OCI-LY1 (cell line): ENCODE measurements around the gene KRT75.
A peak's percentile ranks its signal among the peaks of the same experiment; 100 is the strongest.
"Not testable (repeated sequence)": the region's sequence is repeated elsewhere in the genome, so short reads cannot be mapped to it uniquely, and the experiment has no call there.

Experiments used
- H2AFZ ChIP-seq: fragments of 200-600 bp; sonication (generic), shearing (Covaris generic); 2 replicates; pipeline ENCODE4 v1.6.0; 2014; ENCODE audit warnings: antibody characterized with exemption, mild to moderate bottlenecking, low read length
- H3F3A ChIP-seq: fragments of 200-600 bp; sonication (generic), shearing (Covaris generic); 2 replicates; pipeline ENCODE4 v1.6.0; 2014; ENCODE audit warnings: mild to moderate bottlenecking, antibody characterized with exemption, low read length, moderate library complexity; ENCODE audit not compliant: insufficient read depth
- H3K27ac ChIP-seq: fragments of 200-600 bp; sonication (generic); 2 replicates; pipeline ENCODE4 v1.5.1; 2014; ENCODE audit warnings: low read length, mixed run types, mild to moderate bottlenecking, low read depth; ENCODE audit not compliant: poor library complexity, severe bottlenecking
- H3K27me3 ChIP-seq: fragments of 200-600 bp; sonication (generic); 2 replicates; pipeline ENCODE4 v1.6.0; 2014; ENCODE audit warnings: antibody characterized with exemption, mild to moderate bottlenecking, low read length, moderate library complexity; ENCODE audit not compliant: insufficient read depth
- H3K36me3 ChIP-seq: fragments of 200-600 bp; sonication (generic); 2 replicates; pipeline ENCODE4 v1.6.1; 2014; ENCODE audit warnings: mild to moderate bottlenecking, antibody characterized with exemption, low read length, moderate library complexity, mixed read lengths; ENCODE audit not compliant: insufficient read depth
- H3K4me1 ChIP-seq: fragments of 200-600 bp; sonication (generic); 2 replicates; pipeline ENCODE4 v1.5.1; 2014; ENCODE audit warnings: mild to moderate bottlenecking, low read length, moderate library complexity; ENCODE audit not compliant: insufficient read depth, severe bottlenecking
- H3K4me2 ChIP-seq: fragments of 200-600 bp; sonication (generic), shearing (Covaris generic); 2 replicates; pipeline ENCODE4 v1.6.1; 2014; ENCODE audit warnings: low read length
- H3K4me3 ChIP-seq: fragments of 200-600 bp; sonication (generic); 2 replicates; pipeline ENCODE4 v1.5.1; 2014; ENCODE audit warnings: low read length, low read depth, mild to moderate bottlenecking, mixed read lengths; ENCODE audit not compliant: poor library complexity, severe bottlenecking
- H3K79me2 ChIP-seq: fragments of 200-600 bp; shearing (Covaris generic); 2 replicates; pipeline ENCODE4 v1.6.1; 2016; ENCODE audit warnings: mixed run types, low read length, mixed read lengths; ENCODE audit not compliant: insufficient read depth
- H3K9ac ChIP-seq: fragments of 200-600 bp; sonication (generic), shearing (Covaris generic); 2 replicates; pipeline ENCODE4 v1.6.1; 2014; ENCODE audit warnings: mild to moderate bottlenecking, low read length, mixed read lengths
- H3K9me2 ChIP-seq: fragments of 200-600 bp; sonication (generic), shearing (Covaris generic); 2 replicates; pipeline ENCODE4 v1.6.1; 2014; ENCODE audit warnings: low read depth, mild to moderate bottlenecking, low read length, mixed read lengths
- H3K9me3 ChIP-seq: fragments of 200-600 bp; shearing (Covaris generic); 2 replicates; pipeline ENCODE4 v1.6.1; 2014; ENCODE audit warnings: low read length, mixed read lengths
- H4K20me1 ChIP-seq: fragments of 200-600 bp; sonication (generic), shearing (Covaris generic); 2 replicates; pipeline ENCODE4 v1.6.0; 2016; ENCODE audit warnings: mild to moderate bottlenecking, low read length; ENCODE audit not compliant: insufficient read depth
- EZH2 ChIP-seq: fragments of 200-600 bp; sonication (generic), shearing (Covaris generic); IDR thresholded peaks from 2 replicates; pipeline ENCODE4 v1.8.0; 2017; ENCODE audit warnings: borderline replicate concordance, mixed run types, mild to moderate bottlenecking, antibody characterized with exemption, low read length, moderate library complexity, mixed read lengths
- TF ChIP-seq, protein P1 (sequence below): fragments of 200-600 bp; sonication (generic), shearing (Covaris generic); IDR thresholded peaks from 2 replicates; pipeline ENCODE4 v1.5.1; 2017; ENCODE audit warnings: mild to moderate bottlenecking, antibody characterized with exemption, low read length, moderate library complexity, mixed read lengths

Gene KRT75

GRCh38 chr12:52413782-52414345 is 20.3 kb downstream of the KRT75 start:
- Histone ChIP-seq H2AFZ (no peak overlapping the region), H3K27ac (no peak overlapping the region), H3F3A (no peaks in the 10 kb centered on the region), H3K4me1 (no peaks in the 10 kb centered on the region), H3K4me2 (no peak overlapping the region), H3K9me2 (no peaks in the 10 kb centered on the region), H4K20me1 (no peaks in the 10 kb centered on the region), H3K9me3 (no peaks in the 10 kb centered on the region), H3K9ac (no peak overlapping the region), H3K36me3 (no peaks in the 10 kb centered on the region), H3K79me2 (no peaks in the 10 kb centered on the region), H3K27me3 (no peaks in the 10 kb centered on the region; the same call in 1 of the 2 replicates), H3K4me3 (no peak overlapping the region)
- no peak for TF ChIP-seq EZH2
- TF ChIP-seq, protein P1, sequence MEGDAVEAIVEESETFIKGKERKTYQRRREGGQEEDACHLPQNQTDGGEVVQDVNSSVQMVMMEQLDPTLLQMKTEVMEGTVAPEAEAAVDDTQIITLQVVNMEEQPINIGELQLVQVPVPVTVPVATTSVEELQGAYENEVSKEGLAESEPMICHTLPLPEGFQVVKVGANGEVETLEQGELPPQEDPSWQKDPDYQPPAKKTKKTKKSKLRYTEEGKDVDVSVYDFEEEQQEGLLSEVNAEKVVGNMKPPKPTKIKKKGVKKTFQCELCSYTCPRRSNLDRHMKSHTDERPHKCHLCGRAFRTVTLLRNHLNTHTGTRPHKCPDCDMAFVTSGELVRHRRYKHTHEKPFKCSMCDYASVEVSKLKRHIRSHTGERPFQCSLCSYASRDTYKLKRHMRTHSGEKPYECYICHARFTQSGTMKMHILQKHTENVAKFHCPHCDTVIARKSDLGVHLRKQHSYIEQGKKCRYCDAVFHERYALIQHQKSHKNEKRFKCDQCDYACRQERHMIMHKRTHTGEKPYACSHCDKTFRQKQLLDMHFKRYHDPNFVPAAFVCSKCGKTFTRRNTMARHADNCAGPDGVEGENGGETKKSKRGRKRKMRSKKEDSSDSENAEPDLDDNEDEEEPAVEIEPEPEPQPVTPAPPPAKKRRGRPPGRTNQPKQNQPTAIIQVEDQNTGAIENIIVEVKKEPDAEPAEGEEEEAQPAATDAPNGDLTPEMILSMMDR = peak; percentile 20

DNA sequence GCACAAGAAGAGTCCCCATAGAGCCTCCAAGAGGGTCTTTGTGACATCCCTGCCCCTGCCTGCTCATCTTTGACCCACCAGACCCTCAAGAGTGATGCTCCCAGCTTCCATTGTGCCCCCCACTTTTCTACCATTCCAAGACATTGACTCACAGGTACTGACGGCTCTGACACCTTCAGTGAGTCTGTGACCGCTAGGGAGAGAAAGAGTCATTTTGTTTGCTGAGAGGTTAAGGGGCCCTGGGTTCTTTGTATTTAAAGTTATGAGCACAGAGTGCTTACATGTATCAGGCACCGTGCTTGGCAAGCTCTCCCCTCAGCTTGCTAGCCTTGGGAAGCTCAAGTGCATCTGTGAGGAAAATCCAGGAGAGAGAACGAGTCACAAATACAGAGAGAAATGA is 21.0 kb downstream of the KRT75 start:
- H4K20me1 ChIP-seq = no peaks in the 10 kb centered on the region
- H3K4me1 ChIP-seq = no peaks in the 10 kb centered on the region
- H2AFZ ChIP-seq = no peak overlapping the region
- H3K9me2 ChIP-seq = no peaks in the 10 kb centered on the region
- no peak overlapping the region for H3K9ac ChIP-seq
- H3F3A ChIP-seq = no peaks in the 10 kb centered on the region
- H3K27me3 ChIP-seq = no peaks in the 10 kb centered on the region
- no peaks in the 10 kb centered on the region for H3K9me3 ChIP-seq
- no peak for TF ChIP-seq EZH2
- TF ChIP-seq, protein P1 = no peak
- H3K4me2 ChIP-seq = no peak overlapping the region
- H3K79me2 ChIP-seq = no peaks in the 10 kb centered on the region
- no peak overlapping the region for H3K4me3 ChIP-seq
- no peaks in the 10 kb centered on the region for H3K36me3 ChIP-seq
- no peak overlapping the region for H3K27ac ChIP-seq

DNA sequence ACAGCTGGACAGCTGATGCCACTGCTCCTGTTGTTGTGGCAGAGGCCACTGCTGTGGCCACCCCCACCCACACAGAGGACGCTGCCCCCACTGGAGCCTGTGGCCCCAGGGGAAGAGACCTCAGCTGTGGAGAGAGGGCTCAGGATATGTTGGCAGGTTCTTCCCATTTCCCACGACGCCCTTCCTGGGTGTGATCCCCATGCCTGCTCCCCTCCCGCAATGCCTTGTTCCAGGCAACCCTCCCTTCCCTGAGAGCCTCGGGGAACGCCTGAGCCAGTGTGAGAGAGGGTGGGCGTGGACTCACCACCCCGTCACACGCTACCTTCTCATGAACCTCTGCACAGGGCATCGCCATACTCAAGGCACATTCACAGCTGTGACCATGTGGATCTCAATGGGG is 22.4 kb downstream of the KRT75 start:
- Histone ChIP-seq H3K27ac (no peak overlapping the region), H3K4me3 (no peak overlapping the region)
- TF ChIP-seq EZH2 = no peak
- TF ChIP-seq, protein P1 = no peak

GRCh38 chr12:52410589-52411248 is 23.5 kb downstream of the KRT75 start:
- H4K20me1 ChIP-seq, H3F3A ChIP-seq, H3K36me3 ChIP-seq, H3K9me3 ChIP-seq, H3K4me3 ChIP-seq, H3K9me2 ChIP-seq, H3K27ac ChIP-seq, H2AFZ ChIP-seq, H3K9ac ChIP-seq, H3K79me2 ChIP-seq, H3K4me1 ChIP-seq, H3K4me2 ChIP-seq, H3K27me3 ChIP-seq: not testable (repeated sequence)

More for the DNA sequence above, 22.4 kb downstream of the KRT75 start:
- Histone ChIP-seq H3K9ac (no peak overlapping the region), H3K9me3 (no peaks in the 10 kb centered on the region), H3K79me2 (no peaks in the 10 kb centered on the region), H3K27me3 (no peaks in the 10 kb centered on the region), H3F3A (no peaks in the 10 kb centered on the region), H3K4me2 (no peak overlapping the region), H3K9me2 (no peaks in the 10 kb centered on the region), H2AFZ (no peak overlapping the region), H3K36me3 (no peaks in the 10 kb centered on the region), H3K4me1 (no peaks in the 10 kb centered on the region), H4K20me1 (no peaks in the 10 kb centered on the region)
